Duodenal mucosa (tissue), 2 donors: Measurements from ENCODE around the gene MAP3K3.

Experiments used
- H3K27ac ChIP-seq: one replicate; pipeline ENCODE4 v1.7.0; 2013; ENCODE audit warnings: low read depth, low read length
- H3K27me3 ChIP-seq, 2 donors: one replicate each; pipeline ENCODE4 v1.7.0; 2013; ENCODE audit warnings: low read length in 2 of 2, control low read depth in 1 of 2; ENCODE audit not compliant: insufficient read depth in 2 of 2, control insufficient read depth in 1 of 2
- H3K36me3 ChIP-seq, 2 donors: one replicate each; pipeline ENCODE4 v1.7.0; 2013; ENCODE audit warnings: low read length in 2 of 2, control low read depth in 1 of 2; ENCODE audit not compliant: insufficient read depth in 2 of 2, control insufficient read depth in 1 of 2
- H3K4me1 ChIP-seq, 2 donors: one replicate each; pipeline ENCODE4 v1.7.0; 2013; ENCODE audit warnings: low read length in 2 of 2, control low read depth in 1 of 2; ENCODE audit not compliant: insufficient read depth in 2 of 2, control insufficient read depth in 1 of 2
- H3K4me3 ChIP-seq, 2 donors: one replicate each; pipeline ENCODE4 v1.7.0; 2013; ENCODE audit warnings: low read length in 2 of 2, low read depth in 1 of 2
- H3K9ac ChIP-seq, 2 donors: one replicate each; pipeline ENCODE4 v1.7.0; 2013; ENCODE audit warnings: low read length in 2 of 2, low read depth in 1 of 2
- H3K9me3 ChIP-seq, 2 donors: one replicate each; pipeline ENCODE4 v1.7.0; 2013; ENCODE audit warnings: low read length in 2 of 2, control low read depth in 1 of 2; ENCODE audit not compliant: control insufficient read depth in 1 of 2

MAP3K3 gene

DNA sequence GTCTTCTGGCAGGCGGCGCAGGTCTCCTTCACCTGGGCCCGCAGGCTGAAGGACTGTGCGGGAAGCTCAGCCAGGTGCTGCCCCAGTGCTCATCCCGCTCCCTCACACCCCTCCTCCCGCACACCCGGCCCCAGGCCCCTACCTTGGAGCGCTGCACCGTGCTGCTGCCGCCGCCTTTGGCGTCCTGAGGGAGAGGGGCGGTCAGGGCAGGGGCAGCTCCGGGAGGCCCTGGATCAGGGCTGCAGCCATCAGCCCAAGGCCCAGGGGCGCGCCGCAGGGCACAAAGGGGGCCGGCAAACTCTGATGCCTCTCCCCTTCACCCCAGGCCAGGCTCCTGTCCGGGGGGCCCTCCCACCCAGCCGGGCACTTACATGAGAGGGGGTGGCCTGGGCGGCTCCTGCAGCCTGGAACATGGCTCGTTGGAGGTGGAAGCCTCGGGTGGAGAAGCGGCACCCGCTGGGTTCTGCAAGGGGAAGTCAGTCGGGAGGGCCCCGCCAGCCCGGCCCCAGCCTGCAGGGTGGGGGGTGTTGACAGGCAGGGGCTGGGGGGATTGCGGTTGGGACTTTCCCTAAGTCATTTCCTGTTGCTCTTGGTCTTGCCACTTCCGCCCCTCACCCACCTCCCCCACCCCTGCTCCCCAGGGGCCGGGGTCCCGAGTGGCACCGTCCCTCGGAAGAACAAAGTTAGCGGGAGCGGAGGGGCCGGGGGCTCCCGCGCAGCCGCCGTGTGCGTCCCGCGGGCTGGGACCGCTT is 76.8 kb downstream of the MAP3K3 start:
- H3K4me3 ChIP-seq: peak overlapping the region; percentile 55 to 59
- no peaks in the 10 kb centered on the region for H3K27me3 ChIP-seq
- peak overlapping the region; percentile 42 for H3K27ac ChIP-seq
- H3K36me3 ChIP-seq: peaks cover 9 to 14% of the 10 kb centered on the region in 2 donors
- peaks cover 11 to 44% of the 10 kb centered on the region in 2 donors for H3K4me1 ChIP-seq
- H3K9ac ChIP-seq: peak overlapping the region; percentile 43 to 73
- H3K9me3 ChIP-seq: no peaks in the 10 kb centered on the region

DNA sequence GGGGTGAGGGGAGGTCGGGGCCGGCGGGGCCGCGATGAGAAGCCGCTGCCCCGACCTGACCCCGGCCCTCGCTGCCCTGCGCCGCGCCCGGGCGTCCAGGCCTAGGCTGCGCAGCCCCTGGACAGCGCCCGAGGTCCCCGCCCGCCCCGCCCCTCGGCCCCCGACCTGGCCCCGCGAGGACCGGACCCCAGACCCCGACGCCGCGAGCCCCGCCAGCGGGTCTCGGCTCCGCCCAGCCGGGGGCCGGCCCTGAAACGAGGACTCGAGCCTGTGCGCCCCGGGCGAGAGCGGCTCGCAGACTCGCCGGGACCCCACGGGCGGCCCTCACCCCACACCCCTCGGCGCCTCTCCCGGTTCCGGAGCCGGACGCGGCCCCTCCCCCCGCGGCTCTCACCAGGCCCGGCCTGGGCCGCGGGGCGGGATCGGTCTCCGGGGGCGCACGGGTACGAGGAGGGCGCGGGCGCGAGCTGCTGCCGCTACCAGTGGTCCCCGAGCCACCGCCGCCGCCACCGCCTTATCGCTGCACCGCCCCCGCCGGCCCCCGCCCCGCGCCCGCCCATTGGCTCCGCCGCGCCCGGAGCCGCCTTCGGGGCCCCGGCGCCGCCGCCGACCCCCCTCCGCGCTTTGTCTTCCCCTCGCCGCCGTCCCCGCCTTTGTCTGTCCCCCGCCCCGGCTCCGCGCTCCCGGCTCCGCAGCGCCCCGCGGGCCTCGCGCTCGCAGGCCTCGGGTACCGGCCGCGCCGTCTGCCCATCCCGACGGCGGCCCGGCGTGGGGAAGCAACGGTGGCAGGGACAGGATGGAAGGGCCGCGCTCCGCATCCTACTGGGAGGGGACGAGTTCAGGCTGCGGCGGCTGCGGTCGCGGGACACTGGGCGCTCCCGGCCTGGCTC is 77.7 kb downstream of the MAP3K3 start, which contains the start of gene LIMD2:
Gene LIMD2 (minus strand): TSS at position 488 of the 890 bp plus-strand sequence. CDS start 827 bp downstream, outside the sequence.
- Histone ChIP-seq H3K4me1 (peaks cover 11 to 44% of the 10 kb centered on the region in 2 donors), H3K9me3 (no peaks in the 10 kb centered on the region), H3K27me3 (no peaks in the 10 kb centered on the region), H3K36me3 (peaks cover 11 to 15% of the 10 kb centered on the region in 2 donors), H3K27ac (peak within 1 kb of the TSS; percentile 58), H3K9ac (peak within 1 kb of the TSS; percentile 43 to 73), H3K4me3 (peak within 1 kb of the TSS; percentile 55 to 62)

DNA sequence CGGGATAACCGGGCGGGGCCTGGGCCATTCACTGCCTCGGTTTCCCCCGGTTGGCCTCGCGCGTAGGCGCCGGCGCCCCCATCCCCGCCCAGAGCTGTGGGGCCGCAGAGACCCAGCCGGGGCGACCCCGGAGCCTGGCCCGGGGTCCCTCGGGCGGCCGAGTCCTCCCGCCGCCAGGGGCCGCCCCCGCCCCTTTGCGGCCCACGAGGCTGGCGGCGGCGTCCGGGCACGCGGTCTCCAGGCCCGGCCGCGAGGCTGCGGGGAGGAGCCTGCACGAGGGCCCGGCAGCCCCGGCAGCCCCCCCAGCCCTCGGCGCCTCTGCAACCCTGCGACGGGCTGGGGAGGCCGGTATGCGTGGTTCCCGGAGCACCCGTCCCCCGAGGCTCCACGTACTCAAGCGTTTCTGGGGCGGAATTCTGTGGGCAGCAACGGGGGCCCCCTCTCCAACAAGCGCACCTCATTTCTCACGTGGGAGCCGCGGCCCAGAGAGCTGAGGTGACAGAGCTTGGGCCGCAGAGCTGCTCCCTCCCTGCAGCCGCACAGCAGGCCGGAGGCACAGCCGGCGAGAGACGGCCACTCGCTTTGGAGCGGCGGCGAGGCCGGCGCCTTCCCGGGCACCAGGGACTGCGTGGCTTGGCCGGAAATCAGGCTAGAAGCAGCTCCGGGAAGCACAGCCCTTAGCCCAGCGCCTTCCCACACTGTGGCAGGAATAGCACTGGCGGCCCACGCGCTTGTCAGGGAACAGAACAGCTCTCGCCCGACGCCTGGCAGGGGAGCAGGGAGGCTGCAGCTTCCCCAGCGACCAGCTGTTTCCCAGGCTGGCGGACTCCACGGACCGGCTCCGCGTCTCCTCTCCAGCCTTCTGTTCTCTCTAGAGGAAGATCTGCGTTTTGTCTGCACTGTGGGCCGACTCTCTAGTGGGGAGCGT is 78.6 kb downstream of the MAP3K3 start:
- H3K9ac ChIP-seq: peak overlapping the region; percentile 5 to 54
- H3K27ac ChIP-seq: peak overlapping the region; percentile 58
- H3K36me3 ChIP-seq: peaks cover 14 to 22% of the 10 kb centered on the region in 2 donors
- H3K27me3 ChIP-seq: no peaks in the 10 kb centered on the region
- peak overlapping the region; percentile 43 to 62 for H3K4me3 ChIP-seq
- no peaks in the 10 kb centered on the region for H3K9me3 ChIP-seq
- H3K4me1 ChIP-seq: peaks cover 11 to 44% of the 10 kb centered on the region in 2 donors

DNA sequence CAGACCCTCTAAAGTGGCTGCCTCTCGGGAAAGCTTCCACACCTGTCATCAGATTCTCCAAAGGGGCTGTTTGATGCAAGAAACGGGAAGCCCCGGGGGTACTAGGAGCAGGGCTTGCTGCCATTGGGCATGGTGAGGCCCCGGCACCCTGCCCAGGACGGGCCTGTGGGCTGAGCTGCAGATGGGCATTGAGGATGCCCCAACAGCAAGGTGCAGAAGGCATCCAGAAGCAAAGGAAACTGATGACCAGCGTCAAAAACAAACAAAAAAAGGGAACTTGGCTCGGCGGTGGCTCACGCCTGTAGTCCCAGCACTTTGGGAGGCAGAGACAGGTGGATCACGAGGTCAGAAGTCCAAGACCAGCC is 79.2 kb downstream of the MAP3K3 start:
- H3K9ac ChIP-seq: peak overlapping the region; percentile 5 to 54
- peaks cover 11 to 44% of the 10 kb centered on the region in 2 donors for H3K4me1 ChIP-seq
- peak overlapping the region; percentile 58 for H3K27ac ChIP-seq

DNA sequence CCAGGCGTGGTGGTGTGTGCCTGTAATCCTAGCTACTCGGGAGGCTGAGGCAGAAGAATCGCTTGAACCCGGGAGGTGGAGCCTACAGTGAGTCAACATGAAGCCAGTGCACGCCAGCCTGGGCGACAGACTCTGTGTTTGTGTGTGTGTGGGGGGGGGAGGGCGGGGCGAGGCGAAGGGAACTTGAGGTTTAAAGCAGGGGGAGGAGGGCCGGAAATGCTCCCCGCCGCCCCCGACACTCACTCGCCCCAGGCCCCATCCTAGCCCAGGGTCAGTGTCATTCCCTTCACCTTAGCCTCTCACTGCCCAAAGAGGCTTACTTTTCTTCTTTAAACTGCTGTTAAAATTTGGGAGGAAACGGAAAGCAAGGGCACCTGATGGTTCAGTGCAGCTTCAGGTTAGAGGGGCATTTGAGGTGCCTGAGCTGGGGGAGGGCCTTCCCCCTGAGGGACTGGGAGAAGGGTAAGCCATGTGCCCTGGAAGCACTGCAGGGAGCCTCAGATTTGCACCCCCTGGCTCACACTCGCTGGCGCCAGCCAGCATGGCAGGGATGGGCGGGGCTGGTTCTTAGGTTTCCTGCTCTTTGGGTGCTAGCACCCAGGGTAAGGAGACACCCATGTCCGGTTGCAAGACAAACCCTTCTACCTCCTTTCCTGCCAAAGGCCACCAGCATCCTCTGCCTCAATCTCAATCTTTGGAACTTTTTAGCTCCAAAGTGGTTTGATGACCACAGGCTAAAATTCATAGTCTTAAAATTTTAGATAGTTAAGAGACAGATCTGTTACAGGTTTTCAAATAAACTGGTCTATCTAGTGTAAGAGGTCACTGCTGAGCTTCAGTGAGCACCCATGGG is 79.9 kb downstream of the MAP3K3 start:
- H3K27ac ChIP-seq: peak overlapping the region; percentile 62
- peaks cover 5 to 38% of the 10 kb centered on the region in 2 donors for H3K4me1 ChIP-seq
- H3K4me3 ChIP-seq: peak overlapping the region; percentile 52 to 58
- H3K9me3 ChIP-seq: no peaks in the 10 kb centered on the region
- peaks cover 14 to 26% of the 10 kb centered on the region in 2 donors for H3K36me3 ChIP-seq
- H3K27me3 ChIP-seq: no peaks in the 10 kb centered on the region
- H3K9ac ChIP-seq: peak overlapping the region in 1 of 2 donors; percentile 5

More for the DNA sequence above, 79.2 kb downstream of the MAP3K3 start:
- H3K27me3 ChIP-seq: no peaks in the 10 kb centered on the region
- H3K9me3 ChIP-seq: no peaks in the 10 kb centered on the region
- peaks cover 14 to 26% of the 10 kb centered on the region in 2 donors for H3K36me3 ChIP-seq
- H3K4me3 ChIP-seq: peak overlapping the region; percentile 43 to 62

DNA sequence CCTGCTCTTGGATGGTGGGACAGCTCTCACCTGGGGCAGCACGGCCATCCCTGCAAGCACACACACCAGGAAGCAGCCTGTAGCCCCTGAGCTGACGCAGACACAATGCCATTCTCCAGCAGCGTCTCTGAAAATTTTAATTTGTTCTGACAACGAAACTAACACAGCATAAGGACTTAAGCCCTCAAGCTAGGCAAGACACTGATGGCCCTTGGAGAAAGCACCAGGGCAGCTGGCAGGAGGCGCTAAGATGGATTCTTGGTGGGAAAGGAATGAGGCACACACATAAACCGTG is 80.5 kb downstream of the MAP3K3 start:
- Histone ChIP-seq H3K4me1 (peaks cover 0 to 32% of the 10 kb centered on the region in 2 donors), H3K27me3 (no peaks in the 10 kb centered on the region), H3K9me3 (no peaks in the 10 kb centered on the region), H3K4me3 (peak overlapping the region in 1 of 2 donors; percentile 58), H3K36me3 (peaks cover 14 to 26% of the 10 kb centered on the region in 2 donors), H3K27ac (no peak overlapping the region), H3K9ac (peak overlapping the region in 1 of 2 donors; percentile 1)

DNA sequence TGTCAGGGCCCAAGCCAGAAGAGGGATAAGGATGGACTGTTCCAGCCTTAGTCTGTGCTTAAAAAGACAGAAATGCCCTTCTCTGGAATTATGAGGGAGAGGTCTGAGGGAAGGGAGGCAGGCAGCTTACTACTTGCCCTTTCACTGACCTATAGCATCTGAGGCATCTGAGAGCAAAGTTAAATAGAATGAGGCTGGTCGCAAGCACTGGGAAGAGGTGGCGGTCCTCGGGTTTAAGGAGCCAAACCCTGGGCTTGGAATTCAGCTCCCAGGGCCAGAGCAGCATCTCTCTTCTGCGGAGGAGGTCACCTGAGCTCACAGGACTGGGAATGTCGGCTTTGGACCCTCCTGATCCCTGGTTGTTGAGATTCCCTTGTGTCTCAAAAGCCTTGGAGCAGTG is 80.8 kb downstream of the MAP3K3 start:
- Histone ChIP-seq H3K9me3 (no peaks in the 10 kb centered on the region), H3K9ac (no peak overlapping the region), H3K27ac (no peak overlapping the region), H3K4me3 (no peak overlapping the region), H3K36me3 (peaks cover 14 to 26% of the 10 kb centered on the region in 2 donors), H3K27me3 (no peaks in the 10 kb centered on the region), H3K4me1 (peaks cover 0 to 29% of the 10 kb centered on the region in 2 donors)

DNA sequence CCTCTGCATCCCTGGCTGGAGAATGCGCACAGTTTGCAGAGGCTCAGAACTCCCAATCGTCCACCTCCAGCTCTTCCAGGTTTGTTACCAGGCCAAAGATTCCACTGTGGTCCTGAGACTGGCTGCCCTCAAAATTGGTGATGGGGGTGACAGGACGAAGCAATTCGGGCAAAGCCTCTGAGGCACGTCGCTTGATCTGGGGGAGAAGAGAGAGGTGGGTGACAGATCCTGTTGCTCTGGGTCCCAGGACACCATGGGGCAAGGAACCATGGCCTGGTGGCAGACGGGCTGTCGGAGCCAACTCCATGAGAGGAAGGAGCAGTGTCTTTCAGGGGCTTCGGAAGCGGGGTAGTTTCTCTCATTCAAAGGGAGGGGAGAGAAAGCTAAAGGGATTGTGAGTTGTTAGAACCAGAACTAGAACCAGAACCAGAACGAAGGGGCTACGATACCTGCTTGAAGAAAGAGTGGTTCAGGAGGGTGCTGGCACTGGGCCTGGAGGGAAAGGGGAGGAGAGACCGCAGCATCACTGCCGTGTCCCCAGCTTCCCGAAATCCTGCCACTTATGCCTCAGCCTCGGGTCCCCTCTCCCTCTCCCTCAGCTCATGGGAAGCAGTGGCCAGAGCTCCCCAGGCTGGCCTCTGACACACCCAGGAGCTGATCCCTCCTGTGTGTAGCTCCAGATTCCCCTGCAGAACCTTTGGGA is 81.5 kb downstream of the MAP3K3 start:
- no peaks in the 10 kb centered on the region for H3K27me3 ChIP-seq
- no peaks in the 10 kb centered on the region for H3K9me3 ChIP-seq
- H3K4me1 ChIP-seq: peaks cover 0 to 22% of the 10 kb centered on the region in 2 donors
- no peak overlapping the region for H3K4me3 ChIP-seq
- no peak overlapping the region for H3K9ac ChIP-seq
- H3K27ac ChIP-seq: no peak overlapping the region
- peaks cover 16 to 32% of the 10 kb centered on the region in 2 donors for H3K36me3 ChIP-seq
